Dermis blood vessel endothelial cell (primary cell): ENCODE measurements around the gene DTX2. TPM values are rescaled to one million over a fixed set of nuclear protein-coding genes. Genes with fewer than 3 reads are reported as not detected.
A peak's percentile ranks its signal among the peaks of the same experiment; 100 is the strongest.
"Not testable (repeated sequence)": the region's sequence is repeated elsewhere in the genome, so short reads cannot be mapped to it uniquely, and the experiment has no call there.

ENCODE experiments used
- DNase-seq: peaks from one replicate; pipeline ENCODE4 v3.0.0; 2010
- total RNA-seq: library from RNA; depleted of rRNA; stranded (reverse); fragments of >200 nt; gene quantifications from 2 replicates; pipeline ENCODE4 v1.2.3, GENCODE V29; 2014

Gene DTX2
- total RNA-seq, 1 donor from 2014 or later, result 3.6 TPM

- DNase-seq, result peak; percentile 56
Observed at GRCh38 chr7:76445577-76446008, 15.9 kb upstream of the DTX2 start.

- not testable (repeated sequence) for DNase-seq
Observed at GRCh38 chr7:76457017-76457416, 4.5 kb upstream of the DTX2 start.

- DNase-seq, result not testable (repeated sequence)
Observed at GRCh38 chr7:76458504-76458903, 3.0 kb upstream of the DTX2 start.

- DNase-seq, result not testable (repeated sequence)
Observed at GRCh38 chr7:76460767-76461166, 742 bp upstream of the DTX2 start.

- not testable (repeated sequence) for DNase-seq
Observed at GRCh38 chr7:76462271-76462882, 868 bp downstream of the DTX2 start.

GRCh38 chr7:76464959-76465358, 3.5 kb downstream of the DTX2 start:
- DNase-seq, result not testable (repeated sequence)

- DNase-seq, result not testable (repeated sequence)
Observed at GRCh38 chr7:76465950-76466349, 4.4 kb downstream of the DTX2 start.

- not testable (repeated sequence) for DNase-seq
Observed at GRCh38 chr7:76467743-76468404, 6.4 kb downstream of the DTX2 start.

GRCh38 chr7:76471556-76472221, 10.2 kb downstream of the DTX2 start:
- not testable (repeated sequence) for DNase-seq

- DNase-seq, result not testable (repeated sequence)
Observed at GRCh38 chr7:76473097-76473496, 11.6 kb downstream of the DTX2 start.

GRCh38 chr7:76476280-76476679, 14.8 kb downstream of the DTX2 start:
- DNase-seq, result not testable (repeated sequence)

- DNase-seq, result not testable (repeated sequence)
Observed at GRCh38 chr7:76476742-76477474, 15.4 kb downstream of the DTX2 start.

- not testable (repeated sequence) for DNase-seq
Observed at GRCh38 chr7:76479628-76480027, 18.1 kb downstream of the DTX2 start.

GRCh38 chr7:76480403-76481253, 19.1 kb downstream of the DTX2 start:
- not testable (repeated sequence) for DNase-seq

- not testable (repeated sequence) for DNase-seq
Observed at GRCh38 chr7:76482660-76483059, 21.2 kb downstream of the DTX2 start.

GRCh38 chr7:76483081-76483480, 21.6 kb downstream of the DTX2 start:
- not testable (repeated sequence) for DNase-seq

GRCh38 chr7:76484456-76484855, 22.9 kb downstream of the DTX2 start:
- not testable (repeated sequence) for DNase-seq

GRCh38 chr7:76485822-76486610, 24.5 kb downstream of the DTX2 start:
- DNase-seq, result not testable (repeated sequence)

- not testable (repeated sequence) for DNase-seq
Observed at GRCh38 chr7:76486618-76487017, 25.1 kb downstream of the DTX2 start.

GRCh38 chr7:76487969-76488368, 26.5 kb downstream of the DTX2 start:
- not testable (repeated sequence) for DNase-seq

- not testable (repeated sequence) for DNase-seq
Observed at GRCh38 chr7:76492139-76492538, 30.6 kb downstream of the DTX2 start.
